HG02970 (cell line): ENCODE data around the gene RPP14.
"Not testable (repeated sequence)": the region's sequence is repeated elsewhere in the genome, so short reads cannot be mapped to it uniquely, and the experiment has no call there.

ENCODE experiments used
- ATAC-seq: cut with Tn5 transposase; IDR thresholded peaks from one replicate; pipeline ENCODE4 v1.9.1; 2021; ENCODE audit warnings: mild to moderate bottlenecking, moderate library complexity, moderate number of reproducible peaks; ENCODE audit not compliant: unreplicated experiment, low FRiP score

Gene RPP14

GRCh38 chr3:58329922-58330413, 23.9 kb downstream of the RPP14 start:
- ATAC-seq: no peak

DNA sequence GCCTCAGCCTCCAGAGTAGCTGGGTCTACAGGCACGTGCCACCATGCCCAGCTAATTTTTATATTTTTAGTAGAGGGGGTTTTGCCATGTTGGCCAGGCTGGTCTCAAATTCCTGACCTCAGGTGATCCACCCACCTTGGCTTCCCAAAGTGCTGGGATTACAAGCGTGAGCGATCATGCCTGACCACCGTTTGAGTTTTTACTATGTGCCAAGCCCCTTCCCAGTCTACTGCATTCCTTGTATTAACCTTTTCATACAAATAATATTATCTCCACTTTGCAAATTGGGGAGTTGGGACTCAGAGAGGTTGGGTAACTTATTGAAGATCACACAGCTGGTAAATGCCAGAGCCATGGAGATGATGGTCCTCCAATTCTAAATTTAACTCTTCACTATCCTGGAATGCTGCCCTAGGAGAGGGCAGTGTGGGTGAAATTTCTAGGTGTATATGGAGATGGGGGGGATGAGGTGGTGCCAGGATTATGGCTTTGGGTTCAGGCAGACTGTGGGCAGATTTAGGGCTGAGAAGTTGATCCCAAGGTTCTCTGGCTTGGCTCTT, 25.6 kb downstream of the RPP14 start:
- no peak for ATAC-seq

- peak; percentile 76 for ATAC-seq
These were observed 26.6 kb downstream of the RPP14 start, which contains the start of gene PXK for GRCh38 chr3:58332575-58333188. Gene PXK (plus strand): TSS chr3:58332892. CDS start chr3:58332989, 97 bp downstream.

DNA sequence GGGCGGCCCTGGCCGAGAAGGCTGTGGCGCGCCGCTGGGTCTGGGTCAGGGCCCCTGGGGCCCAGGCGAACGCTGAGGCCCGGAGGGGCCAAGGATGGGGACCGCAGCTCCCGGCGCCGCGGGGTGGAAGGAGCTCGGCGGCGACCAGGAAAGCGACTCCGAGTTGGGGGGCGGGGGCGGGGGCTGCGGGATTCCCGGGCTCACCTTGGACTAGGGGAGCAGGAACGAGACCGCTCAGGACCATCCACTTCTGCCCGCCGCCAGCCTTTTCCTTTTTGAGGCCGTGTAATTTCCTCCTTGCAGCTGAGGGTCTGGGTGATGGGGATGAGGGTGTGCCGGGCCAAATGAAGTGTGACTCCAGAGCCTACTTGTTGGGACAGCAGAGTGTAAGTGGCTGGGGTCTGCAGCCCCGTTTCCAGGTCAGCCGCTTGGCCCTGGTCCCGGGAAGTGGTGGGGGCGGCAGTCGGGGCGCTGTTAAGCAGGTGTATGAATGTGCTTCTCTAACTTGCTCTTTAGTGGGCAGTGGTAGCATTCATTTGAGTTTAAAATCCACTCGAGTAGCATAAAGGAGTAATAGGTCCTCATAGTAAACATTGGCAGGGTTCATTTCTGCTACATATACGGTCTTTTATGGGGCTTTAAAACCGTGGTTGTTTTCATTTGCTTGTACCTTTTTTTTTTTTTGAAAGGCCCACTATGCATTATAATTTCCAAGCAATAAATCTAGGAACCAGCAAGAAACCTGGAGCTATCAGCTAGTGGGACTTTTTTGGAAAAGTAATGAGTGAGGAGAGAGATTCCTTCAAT, 27.4 kb downstream of the RPP14 start:
- ATAC-seq: peak; percentile 9

DNA sequence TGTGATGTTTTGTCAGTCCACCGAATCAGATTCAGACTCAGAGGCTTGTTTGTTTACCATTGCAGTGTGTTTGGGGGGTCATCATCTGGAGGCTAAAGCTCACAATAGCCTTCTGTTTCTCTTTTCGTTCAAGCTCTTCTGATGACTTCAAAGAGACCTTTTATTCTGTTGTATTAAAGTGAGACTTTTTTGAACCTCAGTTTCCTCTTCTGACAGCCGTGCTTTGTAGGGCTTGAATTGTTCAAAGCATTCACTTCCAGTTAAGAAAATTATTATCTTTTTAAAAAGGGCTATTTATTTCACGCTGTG, 27.9 kb downstream of the RPP14 start:
- ATAC-seq: no peak

- ATAC-seq: no peak
These were observed 28.4 kb downstream of the RPP14 start for GRCh38 chr3:58334506-58334884.

DNA sequence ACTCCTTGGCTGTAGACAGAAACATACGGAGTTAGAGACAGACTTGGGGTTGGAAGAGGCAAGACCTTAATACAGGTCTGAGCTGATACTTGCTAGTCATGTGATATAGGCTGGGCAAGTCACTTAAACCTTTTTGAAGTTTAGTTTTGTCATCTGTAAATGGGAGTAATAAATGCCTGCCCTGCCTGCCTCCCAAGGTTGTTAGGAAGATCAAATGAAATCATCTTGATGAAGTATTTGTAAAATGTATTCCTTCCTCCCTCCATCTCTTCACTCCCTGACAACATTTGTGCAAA, 29.6 kb downstream of the RPP14 start:
- ATAC-seq: no peak

DNA sequence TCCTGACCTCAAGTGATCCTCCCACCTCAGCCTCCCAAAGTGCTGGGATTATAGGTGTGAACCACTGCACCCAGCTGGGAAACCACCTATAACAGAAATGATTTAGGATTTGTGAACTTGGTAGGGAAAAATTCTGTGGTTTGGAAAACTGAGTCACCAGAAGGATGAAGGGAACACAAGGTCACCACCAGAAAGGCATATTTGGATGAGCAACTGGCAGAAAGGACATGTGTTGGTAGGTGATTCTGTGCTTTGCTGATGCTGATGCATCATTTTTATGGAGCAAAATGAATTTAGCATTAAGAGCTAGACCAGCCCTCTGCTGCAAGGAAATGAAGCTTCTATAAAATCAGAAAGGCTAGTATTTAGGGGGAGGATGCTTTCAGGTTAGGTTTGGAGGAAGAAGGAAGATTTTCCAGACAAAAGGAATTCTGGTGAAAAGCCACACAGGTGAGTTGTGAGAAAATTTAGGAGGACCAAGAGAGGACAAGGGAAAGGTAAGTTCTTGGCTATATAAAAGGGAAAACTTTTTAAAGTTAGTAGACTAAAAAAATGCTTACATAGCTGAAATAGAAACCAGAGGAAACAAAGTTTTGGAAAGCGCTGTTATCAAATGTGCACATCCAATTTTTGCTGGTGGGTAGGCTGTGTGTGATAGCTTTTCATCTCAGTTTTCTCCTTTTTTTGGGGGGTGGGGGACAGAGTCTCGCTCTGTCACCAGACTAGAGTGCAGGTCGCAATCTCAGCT, 30.3 kb downstream of the RPP14 start:
- ATAC-seq: no peak

- ATAC-seq: no peak
These were observed 31.1 kb downstream of the RPP14 start for GRCh38 chr3:58337190-58337589.

- not testable (repeated sequence) for ATAC-seq
These were observed 33.1 kb downstream of the RPP14 start for GRCh38 chr3:58339146-58339545.

DNA sequence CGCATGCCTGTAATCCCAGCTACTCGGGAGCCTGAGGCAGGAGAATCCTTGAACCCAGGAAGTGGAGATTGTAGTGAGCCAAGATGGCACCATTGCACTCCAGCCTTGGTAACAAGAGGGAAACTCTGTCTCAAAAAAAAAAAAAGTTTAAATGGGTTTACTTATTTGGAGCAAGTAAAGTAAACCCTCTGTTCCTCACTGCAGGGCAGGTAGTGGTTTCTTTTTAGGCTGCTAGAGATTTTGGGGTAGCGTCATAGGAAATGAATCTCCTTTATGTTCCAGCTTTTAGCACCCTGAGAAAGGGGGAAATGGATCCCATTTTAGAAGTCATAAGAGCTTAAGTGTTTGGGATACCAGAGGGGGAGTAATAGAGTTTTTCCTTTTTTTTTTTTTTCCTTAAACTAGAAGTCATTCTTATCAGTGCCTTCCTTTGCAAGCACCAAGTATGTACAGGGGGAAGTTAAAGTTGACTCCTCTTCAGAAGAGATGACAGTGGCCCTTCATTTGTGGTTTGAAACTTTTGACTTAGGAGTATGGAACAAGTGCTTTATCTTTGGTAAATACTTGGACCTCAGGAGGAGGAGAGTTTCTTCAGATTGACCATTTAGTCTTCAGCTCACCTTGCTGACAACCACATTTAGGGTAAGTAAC, 34.7 kb downstream of the RPP14 start:
- no peak for ATAC-seq

DNA sequence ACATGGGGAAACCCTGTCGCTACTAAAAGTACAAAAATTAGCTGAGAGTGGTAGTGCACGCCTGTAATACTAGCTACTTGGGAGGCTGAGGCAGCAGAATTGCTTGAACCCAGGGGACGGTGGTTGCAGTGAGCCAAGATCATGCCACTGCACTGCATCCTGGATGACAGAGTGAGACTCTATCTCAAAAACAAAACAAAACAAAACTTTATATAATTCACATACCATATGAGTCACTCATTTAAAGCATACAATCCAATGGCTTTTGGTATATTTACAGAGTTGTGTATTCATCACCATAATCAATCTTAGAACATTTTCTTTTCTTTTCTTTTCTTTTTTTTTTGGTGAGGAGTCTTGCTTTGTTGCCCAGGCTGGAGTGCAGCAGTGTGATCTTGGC, 35.3 kb downstream of the RPP14 start:
- no peak for ATAC-seq

DNA sequence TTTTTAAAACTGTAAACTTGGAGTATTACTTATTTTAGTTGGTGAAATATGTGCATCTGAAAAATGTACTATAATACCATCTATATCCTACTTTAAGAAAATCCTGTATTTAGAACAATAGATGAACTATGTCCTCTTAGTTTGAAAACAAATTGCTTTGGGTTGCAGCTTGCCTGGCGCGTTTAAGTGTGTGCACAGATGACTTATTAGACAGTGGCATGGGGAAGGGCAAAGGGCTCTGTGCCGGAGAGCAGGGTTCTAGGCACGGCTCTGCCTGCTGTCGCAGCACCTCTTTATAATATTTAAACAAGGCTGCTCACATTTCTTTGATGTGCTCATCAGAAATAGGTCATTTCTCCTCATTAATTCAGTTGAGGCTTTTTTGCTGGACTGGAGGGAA, 36.6 kb downstream of the RPP14 start:
- ATAC-seq: no peak

DNA sequence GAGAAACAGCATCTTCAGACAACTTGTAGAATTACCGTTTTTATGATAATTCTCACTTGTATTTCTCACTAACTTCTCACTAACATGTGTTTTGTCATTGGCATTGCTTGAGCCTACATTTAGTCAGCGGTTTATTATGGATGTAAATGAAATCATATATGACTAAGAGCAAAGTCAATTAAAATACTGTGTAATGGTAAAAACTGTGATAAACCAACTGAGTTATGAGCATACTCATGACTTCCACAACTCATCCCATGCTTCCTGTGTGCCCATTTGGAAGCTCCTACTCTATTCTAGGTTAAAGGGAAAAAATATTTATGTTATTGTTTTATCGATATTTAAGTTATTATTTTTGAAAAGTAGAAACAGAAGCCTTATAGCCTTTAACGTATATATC, 39.4 kb downstream of the RPP14 start:
- ATAC-seq: no peak

DNA sequence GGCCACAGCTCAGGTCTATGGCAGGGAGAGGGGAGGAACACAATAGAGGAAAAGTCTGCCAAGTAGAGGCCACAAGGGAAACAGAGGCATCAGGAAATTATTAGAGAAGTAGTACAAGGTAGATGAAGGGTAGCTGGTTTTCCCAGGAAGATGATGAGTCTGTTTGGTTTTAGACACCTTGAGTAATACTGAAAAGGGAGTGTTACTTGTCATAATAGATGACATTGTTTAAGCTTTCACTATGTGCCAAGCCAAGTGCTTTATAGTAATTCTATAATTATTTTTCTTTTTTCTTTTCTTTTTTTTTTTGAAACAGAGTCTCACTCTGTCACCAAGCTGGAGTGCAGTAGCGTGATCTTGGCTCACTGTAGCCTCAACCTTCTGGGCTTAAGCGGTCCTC, 40.3 kb downstream of the RPP14 start:
- no peak for ATAC-seq

GRCh38 chr3:58347984-58348383, 41.9 kb downstream of the RPP14 start:
- ATAC-seq: no peak

DNA sequence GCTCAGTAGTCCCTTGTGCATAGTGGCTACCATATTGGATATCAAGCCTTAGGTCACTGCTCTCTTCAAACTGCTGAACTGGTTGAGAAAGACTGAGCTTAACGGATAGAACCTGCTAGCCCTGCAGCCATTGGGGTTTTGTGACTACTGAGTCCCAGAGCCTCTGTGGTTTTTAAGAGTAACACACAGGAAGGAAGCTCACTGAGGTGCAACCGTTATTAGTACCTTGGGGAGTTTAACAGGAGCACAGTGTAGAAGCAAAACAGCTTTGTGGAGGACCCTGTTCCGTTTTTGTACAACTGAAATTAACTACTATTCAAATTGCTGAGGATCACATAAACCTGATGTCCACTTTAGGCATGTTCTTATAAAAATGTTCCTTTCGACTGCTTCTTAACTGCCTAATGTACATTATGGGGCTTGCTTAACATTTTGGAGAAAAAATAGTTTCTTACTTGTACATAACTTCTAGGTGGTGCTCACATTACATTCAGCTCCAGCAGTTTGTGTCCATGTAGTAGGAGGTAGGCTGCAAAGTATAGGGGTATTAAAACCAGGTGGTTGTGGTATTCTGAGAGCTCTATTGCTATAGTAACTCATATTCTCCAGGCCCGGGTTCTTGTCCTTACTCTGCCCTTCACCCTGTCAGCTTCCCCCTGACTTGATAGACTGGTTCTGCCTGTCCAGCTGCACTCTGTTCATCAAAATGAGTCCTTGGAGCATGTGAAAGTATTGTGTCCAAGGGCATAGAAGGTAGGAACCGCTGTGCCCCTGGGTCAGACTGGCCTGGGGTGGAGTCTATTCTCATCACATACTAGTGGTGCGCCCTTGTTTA, 44.0 kb downstream of the RPP14 start:
- peak; percentile 68 for ATAC-seq

- ATAC-seq: no peak
These were observed 44.6 kb downstream of the RPP14 start for GRCh38 chr3:58350627-58351013.

- no peak for ATAC-seq
These were observed 45.9 kb downstream of the RPP14 start for GRCh38 chr3:58351920-58352319.

DNA sequence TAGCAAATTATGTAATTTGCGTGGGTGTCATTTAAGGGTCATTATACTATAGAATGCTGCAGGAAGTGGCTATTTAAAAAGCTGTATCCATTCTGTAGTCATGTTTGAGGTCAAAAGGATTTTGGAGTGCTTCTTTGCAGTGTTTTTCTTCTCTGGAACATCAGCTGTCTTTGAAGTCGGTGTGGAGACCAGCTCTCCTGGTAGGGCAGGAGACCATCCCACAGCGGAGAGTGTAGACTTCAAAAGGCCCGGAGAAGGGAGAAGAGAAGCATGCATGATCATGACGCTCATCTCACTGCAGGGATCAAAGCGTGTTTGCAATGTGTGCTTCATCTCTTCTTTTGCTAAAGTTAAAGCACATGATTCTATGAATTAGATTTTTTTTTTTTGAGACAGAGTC, 46.6 kb downstream of the RPP14 start:
- no peak for ATAC-seq
